Measurements from ENCODE around the gene GAPT.

The GAPT gene

DNA sequence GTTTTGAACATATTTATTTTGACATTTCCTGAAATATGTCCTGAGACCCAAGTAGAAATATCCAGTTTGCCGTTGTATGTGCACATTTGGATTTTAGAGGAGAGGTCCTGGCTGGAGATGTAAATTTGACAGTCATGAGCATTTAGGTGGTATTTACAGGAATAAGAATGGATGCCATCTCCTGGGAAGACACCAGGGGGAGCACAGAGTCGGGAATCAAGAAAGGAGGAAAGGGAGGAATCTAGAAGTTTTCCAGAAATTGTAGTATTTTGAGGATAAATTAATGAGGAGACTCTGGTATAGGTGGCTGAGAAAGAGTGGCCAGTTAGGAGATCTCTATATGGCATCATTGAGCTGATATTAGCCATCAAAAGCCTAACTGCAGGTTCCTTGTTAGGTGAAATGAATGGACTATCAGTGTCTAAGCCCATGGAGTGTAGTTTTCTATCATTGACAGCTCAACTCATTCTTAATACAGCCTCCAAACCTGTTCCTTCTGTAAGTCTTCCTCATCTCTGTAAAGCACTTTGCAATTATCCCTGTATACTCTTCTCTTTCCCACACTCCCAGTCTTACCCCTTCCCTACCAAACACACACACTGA, 7.2 kb downstream of the GAPT start:
- DNase-seq (ENCODE audit: extremely low spot score) = no peak
- TF ChIP-seq, protein P1, sequence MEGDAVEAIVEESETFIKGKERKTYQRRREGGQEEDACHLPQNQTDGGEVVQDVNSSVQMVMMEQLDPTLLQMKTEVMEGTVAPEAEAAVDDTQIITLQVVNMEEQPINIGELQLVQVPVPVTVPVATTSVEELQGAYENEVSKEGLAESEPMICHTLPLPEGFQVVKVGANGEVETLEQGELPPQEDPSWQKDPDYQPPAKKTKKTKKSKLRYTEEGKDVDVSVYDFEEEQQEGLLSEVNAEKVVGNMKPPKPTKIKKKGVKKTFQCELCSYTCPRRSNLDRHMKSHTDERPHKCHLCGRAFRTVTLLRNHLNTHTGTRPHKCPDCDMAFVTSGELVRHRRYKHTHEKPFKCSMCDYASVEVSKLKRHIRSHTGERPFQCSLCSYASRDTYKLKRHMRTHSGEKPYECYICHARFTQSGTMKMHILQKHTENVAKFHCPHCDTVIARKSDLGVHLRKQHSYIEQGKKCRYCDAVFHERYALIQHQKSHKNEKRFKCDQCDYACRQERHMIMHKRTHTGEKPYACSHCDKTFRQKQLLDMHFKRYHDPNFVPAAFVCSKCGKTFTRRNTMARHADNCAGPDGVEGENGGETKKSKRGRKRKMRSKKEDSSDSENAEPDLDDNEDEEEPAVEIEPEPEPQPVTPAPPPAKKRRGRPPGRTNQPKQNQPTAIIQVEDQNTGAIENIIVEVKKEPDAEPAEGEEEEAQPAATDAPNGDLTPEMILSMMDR (IDR thresholded peaks at IDR 0.05; ENCODE audit: control extremely low read depth, extremely low read depth, low read depth, missing control alignments) = peak; percentile 17
- ChIA-PET POLR2A (no interaction called here), CTCF (interaction anchor here (0.6 to 4.2 kb wide), 12 partner anchors 10 to 351 kb away, joined by 3 to 39 read pairs (median 4); no protein-coding TSS in a partner anchor)

DNA sequence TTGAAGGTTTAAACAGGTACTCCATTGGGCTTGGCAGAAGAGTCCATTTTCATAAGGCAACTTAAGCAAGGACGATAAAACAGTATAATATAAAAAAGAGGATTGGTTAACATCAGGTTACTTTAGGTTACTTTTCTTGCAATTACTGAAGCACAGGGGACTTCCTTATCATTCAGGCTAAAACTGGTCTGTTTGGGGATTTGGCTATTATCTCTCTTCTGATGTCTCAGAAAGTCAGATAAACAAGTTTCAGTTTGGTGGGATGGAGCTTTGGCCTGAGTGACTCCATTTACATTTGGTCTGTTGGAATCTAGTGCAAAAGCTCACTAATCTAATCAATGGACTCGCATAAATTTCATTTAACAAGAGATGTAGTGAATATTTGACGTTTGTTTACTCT, 8.0 kb downstream of the GAPT start:
- TF ChIP-seq, protein P1 (IDR thresholded peaks at IDR 0.05; ENCODE audit: control extremely low read depth, extremely low read depth, low read depth, missing control alignments) = no peak
- CTCF ChIA-PET = interaction anchor here (1.1 to 4.2 kb wide), 8 partner anchors 11 to 350 kb away, joined by 3 to 39 read pairs (median 4); no protein-coding TSS in a partner anchor
- no peak for DNase-seq (ENCODE audit: extremely low spot score)
- POLR2A ChIA-PET = no interaction called here

DNA sequence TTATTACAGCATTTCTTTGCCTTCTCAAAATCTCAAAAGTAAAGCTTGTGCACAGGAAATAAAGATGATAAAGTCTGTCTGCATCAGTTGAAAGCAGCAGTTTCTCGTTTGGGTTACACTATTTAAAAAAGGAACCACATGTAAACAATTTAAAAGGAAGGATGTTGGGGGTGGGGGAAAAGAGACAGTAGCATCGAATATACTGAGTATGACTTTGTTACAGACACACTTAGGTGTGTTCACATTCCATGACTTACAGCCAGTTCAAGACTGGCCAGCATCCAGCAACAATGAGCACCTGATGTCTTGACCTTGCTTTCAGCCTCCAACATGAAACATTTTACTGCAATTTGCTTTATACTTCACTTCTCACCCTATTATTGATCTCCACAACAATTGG, 8.7 kb downstream of the GAPT start:
- no peak for DNase-seq (ENCODE audit: extremely low spot score)
- ChIA-PET CTCF (interaction anchor here (1.3 to 1.5 kb wide), 2 partner anchors 23 to 287 kb away, joined by 3 read pairs; no protein-coding TSS in a partner anchor), POLR2A (no interaction called here)
- TF ChIP-seq, protein P1 (IDR thresholded peaks at IDR 0.05; ENCODE audit: control extremely low read depth, extremely low read depth, low read depth, missing control alignments) = no peak

DNA sequence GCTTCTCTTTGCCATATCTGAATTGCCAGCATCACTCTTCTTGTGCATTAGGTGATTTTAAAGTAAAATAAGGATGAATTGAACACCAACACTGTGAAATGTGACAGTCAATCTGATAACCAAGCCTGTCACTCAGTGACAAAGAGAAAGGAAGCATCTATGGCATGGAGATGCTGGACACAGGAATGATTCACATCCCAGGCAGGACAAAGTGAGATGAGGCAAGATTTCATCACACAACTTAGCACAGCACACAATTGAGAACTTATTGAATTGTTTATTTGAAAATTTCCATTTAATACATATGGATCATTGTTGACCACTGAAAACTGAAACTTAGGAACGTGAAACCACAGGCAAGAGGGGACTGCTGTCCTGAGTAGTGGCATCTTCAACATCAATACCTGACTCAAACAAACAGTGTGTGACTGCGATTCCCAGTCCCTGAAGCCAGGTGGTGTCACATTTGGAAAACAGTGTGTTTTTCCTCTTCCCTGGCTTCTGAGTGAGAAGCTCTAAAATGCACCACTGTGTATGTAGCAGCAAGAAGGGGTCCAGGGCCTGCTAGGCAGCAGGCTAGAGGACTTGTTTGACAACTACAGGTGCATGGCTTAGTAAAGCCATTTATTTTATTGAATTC, 10.7 kb downstream of the GAPT start:
- DNase-seq (ENCODE audit: extremely low spot score) = no peak
- CTCF ChIA-PET = interaction anchor here (1.2 kb wide), 1 partner anchor 348 kb away, joined by 3 read pairs; no protein-coding TSS in a partner anchor
- POLR2A ChIA-PET = no interaction called here
- TF ChIP-seq, protein P1 (IDR thresholded peaks at IDR 0.05; ENCODE audit: control extremely low read depth, extremely low read depth, low read depth, missing control alignments) = no peak

DNA sequence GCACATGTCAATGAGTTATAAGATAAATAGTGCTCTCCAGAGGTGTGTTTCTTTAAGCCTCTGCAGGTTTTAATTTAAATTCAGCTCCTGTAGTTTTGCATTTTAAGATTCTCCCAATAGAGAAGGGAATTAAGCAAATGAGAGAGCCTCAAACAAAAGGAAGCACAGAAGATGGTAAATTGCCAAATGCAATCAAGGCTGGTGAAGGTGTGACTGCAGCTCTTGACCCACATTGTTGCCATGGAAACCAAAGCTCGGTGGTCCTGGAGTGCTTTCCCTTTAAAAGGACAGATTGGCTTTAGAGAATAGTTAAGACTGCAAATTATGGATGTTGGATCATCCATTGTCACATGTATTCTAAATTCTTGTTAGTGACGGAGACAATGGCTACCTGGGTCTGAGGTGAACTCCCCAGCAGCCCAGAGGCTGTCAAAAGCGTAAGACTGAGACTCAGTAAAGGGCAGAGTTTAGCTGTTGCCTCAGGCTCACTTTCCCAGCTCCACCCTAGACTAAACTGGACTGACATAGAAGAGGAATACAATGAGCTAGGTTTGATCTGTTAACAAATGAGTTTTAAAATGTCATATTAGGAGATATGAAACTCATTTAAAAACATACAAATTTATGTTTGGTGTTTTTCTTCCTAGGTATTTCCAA, 12.3 kb downstream of the GAPT start:
- CTCF ChIA-PET = interaction anchor here (1.3 kb wide), 1 partner anchor 8 kb away, joined by 4 read pairs; no protein-coding TSS in a partner anchor
- POLR2A ChIA-PET = no interaction called here
- DNase-seq (ENCODE audit: extremely low spot score) = no peak
- TF ChIP-seq, protein P1 (IDR thresholded peaks at IDR 0.05; ENCODE audit: control extremely low read depth, extremely low read depth, low read depth, missing control alignments) = no peak

DNA sequence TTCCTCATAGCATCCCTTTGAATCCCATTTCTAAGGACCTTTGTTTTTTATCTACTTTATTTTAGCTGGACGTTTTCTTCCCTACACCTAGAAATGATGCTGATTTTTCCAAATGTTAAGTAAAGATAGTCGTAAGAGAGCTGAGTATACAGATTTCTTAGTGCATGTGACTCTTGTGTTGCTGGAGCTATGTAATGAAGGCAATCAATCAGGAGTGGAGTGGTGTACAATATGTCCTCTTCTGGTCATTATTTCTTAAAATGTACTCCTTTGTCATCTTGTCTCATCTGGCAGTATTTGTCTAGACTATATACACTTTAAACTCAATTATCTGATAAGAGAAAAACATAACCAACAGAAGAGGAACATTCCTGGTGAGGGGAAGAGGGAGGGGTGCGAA, 13.5 kb downstream of the GAPT start:
- TF ChIP-seq, protein P1 (IDR thresholded peaks at IDR 0.05; ENCODE audit: control extremely low read depth, extremely low read depth, low read depth, missing control alignments) = no peak
- CTCF ChIA-PET = interaction anchor here (1.0 to 2.6 kb wide), 3 partner anchors 9 to 18 kb away, joined by 4 to 10 read pairs (median 4); no protein-coding TSS in a partner anchor
- no peak for DNase-seq (ENCODE audit: extremely low spot score)
- POLR2A ChIA-PET = no interaction called here
